ENCODE data around the gene CRLF3.

Gene CRLF3

GRCh38 chr17:30824356-30825145, at the start of gene CRLF3:
Gene CRLF3, minus strand, starts transcription at chr17:30824692. Its CDS starts 41 bp downstream, at chr17:30824651.
- Histone ChIP-seq H3K27ac (peak within 1 kb of the TSS; percentile 92), H3K9me3 (ENCODE audit: severe bottlenecking) (no peaks in the 10 kb centered on the region), H3K4me3 (ENCODE audit: low read depth, low read length) (peak within 1 kb of the TSS; percentile 65), H3K27me3 (ENCODE audit: insufficient read depth, low read depth, severe bottlenecking) (no peaks in the 10 kb centered on the region), H3K36me3 (no peaks in the 10 kb centered on the region)
- DNase-seq = peak; percentile 90
- TF ChIP-seq CTCF (IDR thresholded peaks at IDR 0.05; ENCODE audit: low read depth, low read length) = peak; percentile 46

GRCh38 chr17:30869005-30869404, 44.5 kb upstream of the CRLF3 start:
- no peaks in the 10 kb centered on the region for H3K27me3 ChIP-seq (ENCODE audit: insufficient read depth, low read depth, severe bottlenecking)
- H3K36me3 ChIP-seq = peaks cover 83% of the 10 kb centered on the region
- DNase-seq = no peak
- no peaks in the 10 kb centered on the region for H3K9me3 ChIP-seq (ENCODE audit: severe bottlenecking)
- TF ChIP-seq CTCF (IDR thresholded peaks at IDR 0.05; ENCODE audit: low read depth, low read length) = no peak
- no peak overlapping the region for H3K27ac ChIP-seq
- no peak overlapping the region for H3K4me3 ChIP-seq (ENCODE audit: low read depth, low read length)

- Histone ChIP-seq H3K4me3 (ENCODE audit: low read depth, low read length) (no peak overlapping the region), H3K27me3 (ENCODE audit: insufficient read depth, low read depth, severe bottlenecking) (no peaks in the 10 kb centered on the region), H3K9me3 (ENCODE audit: severe bottlenecking) (no peaks in the 10 kb centered on the region), H3K36me3 (peaks cover 80% of the 10 kb centered on the region), H3K27ac (no peak overlapping the region)
- TF ChIP-seq CTCF (IDR thresholded peaks at IDR 0.05; ENCODE audit: low read depth, low read length) = no peak
- no peak for DNase-seq
These were observed 40.1 kb upstream of the CRLF3 start for GRCh38 chr17:30864636-30865035.

- TF ChIP-seq CTCF (IDR thresholded peaks at IDR 0.05; ENCODE audit: low read depth, low read length) = no peak
- no peak overlapping the region for H3K4me3 ChIP-seq (ENCODE audit: low read depth, low read length)
- no peak overlapping the region for H3K27ac ChIP-seq
- peaks cover 80% of the 10 kb centered on the region for H3K36me3 ChIP-seq
- no peaks in the 10 kb centered on the region for H3K27me3 ChIP-seq (ENCODE audit: insufficient read depth, low read depth, severe bottlenecking)
- H3K9me3 ChIP-seq (ENCODE audit: severe bottlenecking) = no peaks in the 10 kb centered on the region
- no peak for DNase-seq
These were observed 34.2 kb upstream of the CRLF3 start for GRCh38 chr17:30858556-30859250.

- Histone ChIP-seq H3K36me3 (peaks cover 79% of the 10 kb centered on the region), H3K27ac (no peak overlapping the region), H3K27me3 (ENCODE audit: insufficient read depth, low read depth, severe bottlenecking) (no peaks in the 10 kb centered on the region), H3K9me3 (ENCODE audit: severe bottlenecking) (no peaks in the 10 kb centered on the region), H3K4me3 (ENCODE audit: low read depth, low read length) (no peak overlapping the region)
- DNase-seq = no peak
- no peak for TF ChIP-seq CTCF (IDR thresholded peaks at IDR 0.05; ENCODE audit: low read depth, low read length)
These were observed 29.7 kb upstream of the CRLF3 start for GRCh38 chr17:30854146-30854545.

All from WERI-Rb-1 (cell line).